Left ventricle myocardium superior (tissue), 1 donor: ENCODE measurements around the gene CEP170B. TPM values are rescaled to one million over a fixed set of nuclear protein-coding genes. Genes with fewer than 3 reads are reported as not detected.
A peak's percentile ranks its signal among the peaks of the same experiment; 100 is the strongest.
"Not testable (repeated sequence)": the region's sequence is repeated elsewhere in the genome, so short reads cannot be mapped to it uniquely, and the experiment has no call there.

Experiments used
- ATAC-seq: fragments of 200-7000 bp; cut with Tn5 transposase; one replicate; pipeline ENCODE4 v1.9.1; 2020; ENCODE audit warnings: mild to moderate bottlenecking, moderate library complexity
- DNase-seq: peaks from one replicate; pipeline ENCODE4 v3.0.0-alpha.2; 2020
- intact Hi-C: fragments of 100-400 bp; cut with micrococcal nuclease; formaldehyde crosslinking; loops from one replicate; pipeline ENCODE4 v1.11.0; 2022
- total RNA-seq: library from RNA; stranded (reverse); fragmentation: NEBNext Ultra II Directional; extraction: Animal tissue kit (Norgen Biotek cat#: 25700); gene quantifications from one replicate; pipeline ENCODE4 v1.2.1, GENCODE V29; 2021
- donor health status: DM: no; HTN: yes; CAD: no; lungs with severe emphysema.

Gene CEP170B
- total RNA-seq, 1 donor from 2014 or later = 10.7 TPM

GRCh38 chr14:104885031-104885972 is 20.2 kb downstream of the CEP170B start:
- DNase-seq = peak; percentile 27

GRCh38 chr14:104885973-104886689 is 21.1 kb downstream of the CEP170B start:
- intact Hi-C loops = no loop called here
- ATAC-seq = no peak
- no peak for DNase-seq

More at GRCh38 chr14:104885031-104885972, 20.2 kb downstream of the CEP170B start:
- no peak for ATAC-seq
- intact Hi-C loops = no loop called here

GRCh38 chr14:104886690-104887622 is 21.9 kb downstream of the CEP170B start:
- intact Hi-C loops = no loop called here
- ATAC-seq (no peak), DNase-seq (peak; percentile 28)

- intact Hi-C loops = no loop called here
- no peak for ATAC-seq
- DNase-seq = peak; percentile 26
Measured at GRCh38 chr14:104887623-104888488, 22.8 kb downstream of the CEP170B start.

GRCh38 chr14:104888489-104889374 is 23.7 kb downstream of the CEP170B start:
- intact Hi-C loops = no loop called here
- DNase-seq = peak; percentile 26
- ATAC-seq = no peak

- intact Hi-C loops = no loop called here
- ATAC-seq (no peak), DNase-seq (peak; percentile 26)
Measured at GRCh38 chr14:104889375-104889757, 24.3 kb downstream of the CEP170B start.

- intact Hi-C loops, ATAC-seq, DNase-seq: not testable (repeated sequence)
Measured at GRCh38 chr14:104890292-104890691, 25.2 kb downstream of the CEP170B start.

GRCh38 chr14:104891121-104891551 is 26.1 kb downstream of the CEP170B start:
- DNase-seq (no peak), ATAC-seq (no peak)
- intact Hi-C loops = no loop called here

GRCh38 chr14:104891664-104892530 is 26.8 kb downstream of the CEP170B start:
- DNase-seq = no peak
- ATAC-seq = no peak
- intact Hi-C loops = no loop called here

GRCh38 chr14:104892531-104893434 is 27.7 kb downstream of the CEP170B start:
- no peak for ATAC-seq
- peak; percentile 25 for DNase-seq
- intact Hi-C loops = no loop called here

- intact Hi-C loops = no loop called here
- DNase-seq (no peak), ATAC-seq (no peak)
Measured at GRCh38 chr14:104893435-104894207, 28.6 kb downstream of the CEP170B start.

GRCh38 chr14:104894331-104895206 is 29.5 kb downstream of the CEP170B start:
- peak; percentile 28 for DNase-seq
- peak; percentile 37 for ATAC-seq
- intact Hi-C loops = no loop called here

GRCh38 chr14:104895207-104895785 is 30.2 kb downstream of the CEP170B start:
- intact Hi-C loops = no loop called here
- peak; percentile 51 for DNase-seq
- ATAC-seq = peak; percentile 11
